ENCODE measurements around the gene ATP6V1B1.

Gene ATP6V1B1

GRCh38 chr2:70889716-70890037, 46.0 kb upstream of the ATP6V1B1 start:
- no peaks in the 10 kb centered on the region for H3K79me2 ChIP-seq (ENCODE audit: insufficient read depth, low read length)
- H4K20me1 ChIP-seq (ENCODE audit: insufficient read depth, low read length), result no peaks in the 10 kb centered on the region
- no peaks in the 10 kb centered on the region; the same call in 1 of the 2 replicates for H3K27me3 ChIP-seq (ENCODE audit: insufficient read depth, low read length)
- no peak overlapping the region for H2AFZ ChIP-seq (ENCODE audit: low read length)
- no peaks in the 10 kb centered on the region for H3F3A ChIP-seq (ENCODE audit: insufficient read depth, low read length)
- no peaks in the 10 kb centered on the region for H3K4me1 ChIP-seq (ENCODE audit: insufficient read depth, low read length, severe bottlenecking)
- no peaks in the 10 kb centered on the region for H3K36me3 ChIP-seq (ENCODE audit: insufficient read depth, low read length)
- H3K4me3 ChIP-seq (ENCODE audit: low read depth, low read length, poor library complexity, severe bottlenecking), result no peak overlapping the region
- H3K9ac ChIP-seq (ENCODE audit: low read length), result no peak overlapping the region
- H3K9me2 ChIP-seq (ENCODE audit: low read depth, low read length), result no peaks in the 10 kb centered on the region
- no peak overlapping the region for H3K27ac ChIP-seq (ENCODE audit: low read depth, low read length, poor library complexity, severe bottlenecking)
- no peak overlapping the region for H3K4me2 ChIP-seq (ENCODE audit: low read length)
- H3K9me3 ChIP-seq (ENCODE audit: low read length), result no peaks in the 10 kb centered on the region
- TF ChIP-seq CTCF (IDR thresholded peaks at IDR 0.05; ENCODE audit: low read length) (no peak), EZH2 (IDR thresholded peaks at IDR 0.05; ENCODE audit: borderline replicate concordance, low read length) (no peak)

DNA sequence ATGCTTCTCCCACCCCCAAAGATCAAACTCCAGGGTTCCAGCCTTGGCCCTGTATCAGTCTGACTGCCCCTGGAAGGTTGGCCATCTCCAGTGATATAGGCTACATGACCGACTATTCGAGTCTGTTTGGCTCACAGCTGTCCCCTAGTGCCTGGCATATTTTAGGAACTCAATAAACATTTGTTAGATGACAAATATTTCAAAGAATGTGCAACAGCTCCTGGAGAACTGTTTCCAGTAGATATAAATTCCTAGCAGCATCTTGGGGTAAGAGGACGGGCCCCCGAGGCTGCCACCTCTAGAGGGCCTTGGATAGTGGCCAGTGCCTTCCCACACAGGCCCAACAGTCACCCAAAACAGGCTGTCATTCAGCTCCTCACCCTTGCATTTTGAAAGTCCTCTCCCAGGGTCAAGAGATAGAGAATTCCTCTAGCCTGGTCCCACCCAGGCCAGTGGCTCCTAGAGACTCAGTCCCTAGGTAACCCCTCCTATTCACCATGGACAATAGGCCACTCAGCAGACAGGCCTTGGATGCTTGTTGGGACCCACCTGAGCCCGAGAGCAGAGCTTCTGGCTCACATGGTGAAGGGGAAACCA, 45.1 kb upstream of the ATP6V1B1 start:
- Histone ChIP-seq H3K36me3 (ENCODE audit: insufficient read depth, low read length) (no peaks in the 10 kb centered on the region), H3K9me2 (ENCODE audit: low read depth, low read length) (no peaks in the 10 kb centered on the region), H3K27ac (ENCODE audit: low read depth, low read length, poor library complexity, severe bottlenecking) (no peak overlapping the region), H3K27me3 (ENCODE audit: insufficient read depth, low read length) (no peaks in the 10 kb centered on the region; the same call in 1 of the 2 replicates), H3K9ac (ENCODE audit: low read length) (no peak overlapping the region), H3K79me2 (ENCODE audit: insufficient read depth, low read length) (no peaks in the 10 kb centered on the region), H3K4me1 (ENCODE audit: insufficient read depth, low read length, severe bottlenecking) (no peaks in the 10 kb centered on the region), H2AFZ (ENCODE audit: low read length) (no peak overlapping the region), H3K4me2 (ENCODE audit: low read length) (no peak overlapping the region), H3K4me3 (ENCODE audit: low read depth, low read length, poor library complexity, severe bottlenecking) (no peak overlapping the region), H3K9me3 (ENCODE audit: low read length) (no peaks in the 10 kb centered on the region), H3F3A (ENCODE audit: insufficient read depth, low read length) (no peaks in the 10 kb centered on the region), H4K20me1 (ENCODE audit: insufficient read depth, low read length) (no peaks in the 10 kb centered on the region)
- TF ChIP-seq EZH2 (IDR thresholded peaks at IDR 0.05; ENCODE audit: borderline replicate concordance, low read length), result no peak
- no peak for TF ChIP-seq CTCF (IDR thresholded peaks at IDR 0.05; ENCODE audit: low read length)

- no peaks in the 10 kb centered on the region for H3K79me2 ChIP-seq (ENCODE audit: insufficient read depth, low read length)
- H3F3A ChIP-seq (ENCODE audit: insufficient read depth, low read length), result no peaks in the 10 kb centered on the region
- no peaks in the 10 kb centered on the region for H3K9me3 ChIP-seq (ENCODE audit: low read length)
- H3K9ac ChIP-seq (ENCODE audit: low read length), result no peak overlapping the region
- no peak overlapping the region for H3K4me2 ChIP-seq (ENCODE audit: low read length)
- H2AFZ ChIP-seq (ENCODE audit: low read length), result no peak overlapping the region
- no peaks in the 10 kb centered on the region for H3K36me3 ChIP-seq (ENCODE audit: insufficient read depth, low read length)
- H3K4me3 ChIP-seq (ENCODE audit: low read depth, low read length, poor library complexity, severe bottlenecking), result no peak overlapping the region
- no peaks in the 10 kb centered on the region for H4K20me1 ChIP-seq (ENCODE audit: insufficient read depth, low read length)
- H3K9me2 ChIP-seq (ENCODE audit: low read depth, low read length), result no peaks in the 10 kb centered on the region
- no peaks in the 10 kb centered on the region for H3K4me1 ChIP-seq (ENCODE audit: insufficient read depth, low read length, severe bottlenecking)
- TF ChIP-seq CTCF (IDR thresholded peaks at IDR 0.05; ENCODE audit: low read length) (no peak), EZH2 (IDR thresholded peaks at IDR 0.05; ENCODE audit: borderline replicate concordance, low read length) (no peak)
- H3K27ac ChIP-seq (ENCODE audit: low read depth, low read length, poor library complexity, severe bottlenecking), result no peak overlapping the region
- no peaks in the 10 kb centered on the region; the same call in 1 of the 2 replicates for H3K27me3 ChIP-seq (ENCODE audit: insufficient read depth, low read length)
Observed at GRCh38 chr2:70891572-70892357, 43.9 kb upstream of the ATP6V1B1 start.

Data from OCI-LY1 (cell line).